ENCODE results near the gene SMARCB1.

DNA sequence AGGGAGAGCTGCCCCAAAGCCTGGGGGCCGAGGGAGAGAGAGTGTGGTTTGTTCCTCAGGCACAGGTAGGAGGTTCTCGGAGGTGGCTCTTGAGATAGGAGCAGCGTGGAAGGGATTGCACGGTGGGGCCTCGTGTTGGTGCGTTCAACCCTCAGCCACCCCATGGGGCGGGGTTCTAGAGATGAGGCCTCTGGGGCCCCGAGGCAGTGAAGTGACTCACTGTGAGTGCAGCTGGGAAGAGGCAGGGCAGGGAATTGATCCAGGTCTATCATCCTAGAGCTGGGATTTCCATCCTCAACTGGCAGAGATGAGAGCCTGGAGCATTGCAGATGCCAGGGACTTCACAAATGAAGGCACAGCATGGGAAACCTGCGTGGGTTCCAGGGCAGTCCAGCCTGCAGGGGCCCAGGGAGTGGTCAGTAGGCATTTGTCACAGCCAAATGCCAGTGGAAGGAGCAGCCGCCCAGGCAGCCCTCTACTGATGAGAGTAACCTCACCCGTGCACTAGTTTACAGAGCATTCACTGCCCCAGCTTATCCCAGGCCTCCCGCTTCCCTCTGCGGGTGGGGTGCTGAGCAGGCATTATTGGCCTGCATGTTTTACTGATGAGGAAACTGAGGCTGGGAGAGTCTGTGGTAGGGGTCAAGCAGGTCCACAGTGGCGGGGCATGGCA, 5.1 kb upstream of the SMARCB1 start:
- TF ChIP-seq, protein P1, sequence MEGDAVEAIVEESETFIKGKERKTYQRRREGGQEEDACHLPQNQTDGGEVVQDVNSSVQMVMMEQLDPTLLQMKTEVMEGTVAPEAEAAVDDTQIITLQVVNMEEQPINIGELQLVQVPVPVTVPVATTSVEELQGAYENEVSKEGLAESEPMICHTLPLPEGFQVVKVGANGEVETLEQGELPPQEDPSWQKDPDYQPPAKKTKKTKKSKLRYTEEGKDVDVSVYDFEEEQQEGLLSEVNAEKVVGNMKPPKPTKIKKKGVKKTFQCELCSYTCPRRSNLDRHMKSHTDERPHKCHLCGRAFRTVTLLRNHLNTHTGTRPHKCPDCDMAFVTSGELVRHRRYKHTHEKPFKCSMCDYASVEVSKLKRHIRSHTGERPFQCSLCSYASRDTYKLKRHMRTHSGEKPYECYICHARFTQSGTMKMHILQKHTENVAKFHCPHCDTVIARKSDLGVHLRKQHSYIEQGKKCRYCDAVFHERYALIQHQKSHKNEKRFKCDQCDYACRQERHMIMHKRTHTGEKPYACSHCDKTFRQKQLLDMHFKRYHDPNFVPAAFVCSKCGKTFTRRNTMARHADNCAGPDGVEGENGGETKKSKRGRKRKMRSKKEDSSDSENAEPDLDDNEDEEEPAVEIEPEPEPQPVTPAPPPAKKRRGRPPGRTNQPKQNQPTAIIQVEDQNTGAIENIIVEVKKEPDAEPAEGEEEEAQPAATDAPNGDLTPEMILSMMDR (IDR thresholded peaks at IDR 0.05) = no peak
- TF ChIP-seq EP300 (IDR thresholded peaks at IDR 0.05) = no peak
- TF ChIP-seq POLR2A (IDR thresholded peaks at IDR 0.05) = no peak
- no peak for TF ChIP-seq POLR2AphosphoS5 (IDR thresholded peaks at IDR 0.05)
